ENCODE measurements around the gene PRKCE. TPM values are rescaled to one million over a fixed set of nuclear protein-coding genes. Genes with fewer than 3 reads are reported as not detected.

Gene PRKCE
- total RNA-seq, 1 donor, result 12.5 TPM

- no peak for TF ChIP-seq CTCF (IDR thresholded peaks at IDR 0.05; ENCODE audit: insufficient read depth, low read length)
- H3K4me3 ChIP-seq (ENCODE audit: low read depth, low read length), result no peak overlapping the region
- DNase-seq (ENCODE audit: low read depth), result no peak
These were observed 518.6 kb downstream of the PRKCE start for GRCh38 chr2:46170026-46170425.

- TF ChIP-seq CTCF (IDR thresholded peaks at IDR 0.05; ENCODE audit: insufficient read depth, low read length), result no peak
- DNase-seq (ENCODE audit: low read depth), result no peak
- no peak overlapping the region for H3K4me3 ChIP-seq (ENCODE audit: low read depth, low read length)
These were observed 519.3 kb downstream of the PRKCE start for GRCh38 chr2:46170611-46171350.

- H3K4me3 ChIP-seq (ENCODE audit: low read depth, low read length), result no peak overlapping the region
- TF ChIP-seq CTCF (IDR thresholded peaks at IDR 0.05; ENCODE audit: insufficient read depth, low read length), result no peak
- peak; percentile 81 for DNase-seq (ENCODE audit: low read depth)
These were observed 520.0 kb downstream of the PRKCE start for GRCh38 chr2:46171411-46171953.

GRCh38 chr2:46171996-46172546 lies 520.6 kb downstream of the PRKCE start:
- TF ChIP-seq CTCF (IDR thresholded peaks at IDR 0.05; ENCODE audit: insufficient read depth, low read length), result no peak
- no peak overlapping the region for H3K4me3 ChIP-seq (ENCODE audit: low read depth, low read length)
- no peak for DNase-seq (ENCODE audit: low read depth)

GRCh38 chr2:46173030-46173429 lies 521.6 kb downstream of the PRKCE start:
- TF ChIP-seq CTCF (IDR thresholded peaks at IDR 0.05; ENCODE audit: insufficient read depth, low read length), result no peak
- no peak overlapping the region for H3K4me3 ChIP-seq (ENCODE audit: low read depth, low read length)
- DNase-seq (ENCODE audit: low read depth), result no peak

- no peak for TF ChIP-seq CTCF (IDR thresholded peaks at IDR 0.05; ENCODE audit: insufficient read depth, low read length)
- no peak for DNase-seq (ENCODE audit: low read depth)
- H3K4me3 ChIP-seq (ENCODE audit: low read depth, low read length), result no peak overlapping the region
These were observed 522.3 kb downstream of the PRKCE start for GRCh38 chr2:46173636-46174250.

All from fibroblast of the aortic adventitia (primary cell).